D341Med (cell line): ENCODE data around the gene GALNTL6.
"Not testable (repeated sequence)": the region's sequence is repeated elsewhere in the genome, so short reads cannot be mapped to it uniquely, and the experiment has no call there.

ENCODE experiments used
- DNase-seq: peaks from one replicate; pipeline ENCODE4 v3.0.0; 2012; ENCODE audit warnings: low spot score

Gene GALNTL6

DNA sequence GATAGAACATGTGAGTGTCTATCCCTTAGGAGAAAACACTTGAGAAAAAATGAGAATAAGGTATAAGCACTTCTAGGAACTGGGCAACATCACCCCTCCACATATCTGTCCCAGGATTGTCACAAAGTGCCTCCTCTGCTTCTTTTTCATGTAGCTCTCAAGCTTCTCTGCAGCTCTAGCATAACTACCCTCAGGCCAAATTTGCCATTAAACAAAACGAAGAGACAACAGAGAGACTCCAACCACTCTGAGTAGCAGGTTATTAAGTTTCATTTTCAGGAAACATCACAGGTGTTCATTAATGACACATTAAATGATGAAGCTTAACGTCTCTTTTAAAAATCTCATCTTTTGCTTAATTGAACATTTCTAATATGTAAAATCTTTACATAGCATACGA lies 580.0 kb downstream of the GALNTL6 start:
- DNase-seq = no peak

- no peak for DNase-seq
Measured at GRCh38 chr4:172404676-172405075, 591.5 kb downstream of the GALNTL6 start.

DNA sequence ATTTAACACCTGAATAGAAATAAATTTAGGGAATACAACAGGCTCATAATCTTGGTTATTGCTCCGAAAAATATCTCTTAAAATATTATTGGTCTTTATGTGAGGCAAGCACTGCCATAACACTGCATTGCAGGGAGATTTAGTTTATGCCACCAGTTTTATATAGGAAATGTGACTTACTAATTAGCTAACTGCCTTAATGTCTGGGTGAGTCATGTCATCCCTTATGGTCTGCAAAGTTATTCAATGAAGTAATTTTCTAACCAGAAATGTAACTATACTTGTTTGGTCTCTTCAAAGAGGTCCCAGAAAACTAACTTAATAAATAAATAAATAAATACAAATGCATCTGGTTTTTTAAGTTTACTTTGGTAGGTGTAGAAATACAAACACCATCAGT lies 597.2 kb downstream of the GALNTL6 start:
- no peak for DNase-seq

DNA sequence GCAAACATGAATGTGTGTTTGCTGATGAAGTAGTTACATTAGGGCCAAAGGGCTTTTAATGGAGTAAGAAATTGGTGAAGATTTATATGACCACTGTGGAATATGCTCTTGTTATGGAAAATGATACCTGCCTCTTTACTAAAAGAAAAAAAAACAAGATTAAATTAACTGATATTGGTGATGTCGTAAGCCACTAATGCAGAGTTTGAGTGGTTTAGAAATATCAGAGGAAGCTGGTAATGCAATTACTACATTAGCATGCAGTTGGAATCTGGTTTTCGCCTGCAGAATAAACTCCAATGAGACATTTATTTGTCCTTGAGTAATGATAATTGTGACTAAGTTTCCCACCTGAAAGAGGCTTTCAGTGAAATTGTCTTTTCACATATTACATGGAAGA lies 597.9 kb downstream of the GALNTL6 start:
- DNase-seq = no peak

GRCh38 chr4:172412851-172413580 lies 599.8 kb downstream of the GALNTL6 start:
- DNase-seq = no peak

GRCh38 chr4:172428979-172429378 lies 615.8 kb downstream of the GALNTL6 start:
- DNase-seq = not testable (repeated sequence)

GRCh38 chr4:172480471-172480870 lies 667.3 kb downstream of the GALNTL6 start:
- no peak for DNase-seq

DNA sequence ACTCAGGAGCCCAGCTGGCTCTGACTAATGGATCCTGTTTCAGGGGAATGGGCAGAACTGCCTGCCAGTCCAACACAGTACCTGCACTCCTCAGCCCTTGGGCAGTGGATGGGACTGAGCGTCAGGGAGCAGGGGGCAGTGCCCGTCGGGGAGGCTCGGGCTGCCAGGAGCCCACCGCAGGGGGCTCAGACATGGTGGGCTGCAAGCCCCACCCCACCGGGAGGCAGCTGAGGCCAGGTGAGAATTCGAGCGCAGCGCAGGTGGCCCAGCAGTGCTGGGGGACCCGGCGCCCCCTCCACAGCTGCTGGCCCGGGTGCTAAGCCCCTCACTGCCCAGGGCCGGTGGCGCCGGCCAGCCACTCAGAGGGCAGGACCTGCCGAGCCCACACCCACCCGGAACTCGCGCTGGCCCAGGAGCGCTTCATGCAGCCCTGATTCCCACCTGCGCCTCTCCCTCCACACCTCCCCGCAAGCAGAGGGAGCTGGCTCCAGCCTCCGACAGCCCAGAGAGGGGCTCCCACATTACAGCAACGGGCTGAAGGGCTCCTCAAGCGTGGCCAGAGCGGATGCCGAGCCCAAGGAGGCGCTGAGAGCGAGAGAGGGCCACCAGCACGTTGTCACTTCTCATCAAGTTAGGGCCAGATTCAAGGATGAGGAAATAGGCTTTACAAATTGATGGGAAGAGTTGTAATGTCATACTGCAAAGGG lies 668.8 kb downstream of the GALNTL6 start:
- no peak for DNase-seq

DNA sequence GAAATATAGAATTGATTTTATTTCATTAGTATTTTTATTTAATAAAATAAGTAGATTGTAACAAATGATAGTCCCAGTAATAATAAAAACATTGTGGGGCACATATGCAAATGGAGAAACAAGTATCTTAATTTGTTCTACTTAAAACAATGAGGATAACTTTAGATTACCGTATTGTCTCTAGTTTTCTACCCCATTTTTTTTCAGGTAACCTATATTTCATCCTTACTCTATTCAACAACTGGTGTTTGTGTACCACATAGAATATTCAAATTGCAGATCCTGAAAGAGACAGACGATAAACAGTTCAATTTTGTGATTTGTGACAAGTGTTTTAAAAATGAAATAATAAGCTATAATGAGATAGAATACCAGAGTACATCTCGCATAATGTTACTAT lies 671.8 kb downstream of the GALNTL6 start:
- DNase-seq = no peak

DNA sequence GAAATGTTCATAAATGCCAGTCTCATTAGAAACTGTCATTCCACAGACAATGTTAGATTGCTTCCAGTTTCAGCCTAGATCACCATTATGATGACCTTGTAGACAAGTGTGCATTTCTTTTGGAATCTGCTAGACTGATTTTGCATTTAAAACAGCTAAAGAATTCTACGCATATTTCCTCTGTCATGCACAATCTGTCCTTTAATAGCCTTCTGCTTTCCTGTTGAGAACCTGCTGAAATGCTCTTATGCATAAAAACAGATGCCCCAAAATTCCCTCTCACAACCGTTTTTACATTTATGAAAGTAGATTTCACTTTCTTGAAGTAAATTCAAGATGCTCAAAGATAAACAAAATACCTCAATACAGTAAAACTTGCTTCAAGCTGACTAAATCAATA lies 673.3 kb downstream of the GALNTL6 start:
- DNase-seq = no peak

DNA sequence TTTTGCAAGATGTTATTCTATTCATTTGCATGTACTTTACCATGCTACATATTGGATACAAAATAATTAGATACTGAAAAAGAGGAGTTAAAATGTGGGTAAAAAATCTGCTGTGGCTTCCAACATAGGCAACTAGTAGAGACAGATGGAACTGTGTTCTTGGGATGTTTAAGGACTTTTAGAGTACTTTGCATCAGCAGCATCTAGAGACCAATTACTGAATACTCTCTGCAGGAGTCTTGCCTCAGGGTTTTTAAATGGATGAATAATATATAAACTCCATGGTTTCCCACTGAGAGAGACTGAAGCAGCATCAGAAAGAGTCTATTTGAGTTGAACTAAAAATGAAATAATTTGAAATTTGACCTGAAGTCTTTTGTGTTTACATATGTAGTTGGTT lies 676.7 kb downstream of the GALNTL6 start:
- DNase-seq = no peak

DNA sequence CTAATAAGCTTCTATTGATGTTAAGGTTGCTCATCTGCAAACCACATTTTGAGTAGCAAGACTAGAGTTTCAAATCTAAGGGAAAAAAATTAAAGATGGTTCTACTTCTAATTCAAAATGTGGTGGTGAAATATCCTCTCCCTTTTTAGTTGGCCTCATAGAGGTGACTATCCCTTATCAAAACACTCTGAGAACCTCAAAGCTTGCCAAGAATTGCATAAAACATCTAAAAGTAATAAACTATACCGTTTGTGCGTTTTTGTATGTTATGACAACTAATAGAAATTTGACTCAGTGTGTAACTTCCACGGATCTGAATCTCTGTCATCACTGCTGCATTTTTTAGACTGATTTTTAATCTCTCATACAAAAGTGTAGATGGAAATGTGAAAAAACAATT lies 682.6 kb downstream of the GALNTL6 start:
- DNase-seq = no peak

- DNase-seq = no peak
Measured at GRCh38 chr4:172497321-172497720, 684.1 kb downstream of the GALNTL6 start.

- DNase-seq = no peak
Measured at GRCh38 chr4:172514011-172514410, 700.8 kb downstream of the GALNTL6 start.

DNA sequence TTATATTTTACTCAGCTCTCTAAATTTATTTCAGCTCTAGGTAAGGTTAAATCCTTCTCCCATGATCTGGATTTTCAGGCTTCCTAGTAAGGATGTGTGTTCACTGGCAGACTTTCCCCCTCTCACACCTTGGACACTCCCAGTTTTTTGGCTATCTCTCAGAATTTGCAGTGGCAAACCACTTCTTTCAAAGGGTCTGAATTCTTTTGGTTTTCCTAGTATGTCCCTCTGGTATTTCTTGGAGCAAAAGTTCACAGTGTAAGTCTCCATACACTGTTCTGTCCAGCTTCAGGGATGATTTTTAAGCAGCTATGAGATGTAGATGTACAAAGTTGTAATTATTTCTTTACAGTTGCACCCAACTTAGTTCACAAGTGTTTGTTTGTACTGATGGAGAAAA lies 701.6 kb downstream of the GALNTL6 start:
- no peak for DNase-seq

DNA sequence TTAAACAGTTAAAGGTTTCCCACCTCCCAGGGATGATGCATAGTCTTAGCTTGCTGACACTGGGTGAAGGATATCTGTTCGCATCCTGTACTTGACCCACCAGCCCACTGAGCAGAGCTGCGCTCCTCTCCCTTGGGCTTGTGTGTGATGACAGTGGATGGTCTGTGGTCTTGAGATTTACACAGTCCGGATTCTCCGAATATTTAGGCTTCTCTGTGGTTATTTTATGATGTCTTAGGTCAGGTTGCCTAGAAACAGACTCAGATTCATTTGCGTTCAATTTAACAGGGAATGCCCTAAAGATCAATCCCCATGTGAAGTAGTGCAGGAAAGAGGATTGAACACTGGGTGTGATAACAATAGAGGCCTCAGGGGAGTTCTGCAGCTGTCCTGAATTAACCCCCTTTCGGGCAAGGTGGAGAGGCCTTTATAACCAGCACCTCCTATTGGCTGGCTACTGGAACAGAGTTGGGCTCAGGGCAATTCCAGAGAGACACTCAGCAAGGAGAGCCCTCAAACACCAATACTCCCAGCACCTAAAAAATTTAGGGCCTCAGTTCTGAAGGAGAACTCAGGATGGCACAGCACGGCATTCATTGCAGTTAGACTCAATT lies 702.2 kb downstream of the GALNTL6 start:
- peak; percentile 70 for DNase-seq

- DNase-seq = no peak
Measured at GRCh38 chr4:172517391-172517790, 704.2 kb downstream of the GALNTL6 start.

- no peak for DNase-seq
Measured at GRCh38 chr4:172521248-172521647, 708.0 kb downstream of the GALNTL6 start.

- DNase-seq = no peak
Measured at GRCh38 chr4:172521680-172522079, 708.5 kb downstream of the GALNTL6 start.

DNA sequence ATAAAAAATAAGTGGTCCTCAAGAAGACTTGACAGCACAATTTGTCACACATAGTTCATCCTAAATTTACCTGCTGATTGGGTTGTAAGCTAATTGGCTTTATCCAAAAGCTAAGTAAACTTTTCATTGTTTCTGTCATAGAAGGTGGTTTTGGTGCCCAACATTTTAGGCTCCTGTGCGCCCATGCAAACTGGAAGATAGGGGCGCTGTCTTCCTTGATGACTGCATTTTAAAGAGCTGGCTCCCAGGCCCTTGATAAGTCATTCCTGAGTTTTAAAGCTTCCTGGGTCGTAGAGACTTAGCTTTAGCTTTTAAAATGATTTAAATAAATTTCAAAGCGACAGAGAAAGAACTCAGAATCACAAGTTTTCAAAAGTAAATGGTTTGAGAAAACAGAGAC lies 730.0 kb downstream of the GALNTL6 start:
- no peak for DNase-seq

- no peak for DNase-seq
Measured at GRCh38 chr4:172546782-172547181, 733.6 kb downstream of the GALNTL6 start.

- no peak for DNase-seq
Measured at GRCh38 chr4:172547724-172548123, 734.5 kb downstream of the GALNTL6 start.

- DNase-seq = no peak
Measured at GRCh38 chr4:172553216-172553615, 740.0 kb downstream of the GALNTL6 start.
